ENCODE data around the gene COL6A5. TPM values are rescaled to one million over a fixed set of nuclear protein-coding genes. Genes with fewer than 3 reads are reported as not detected.

Gene COL6A5
- total RNA-seq, 1 experiment from 2014 or later, result not detected

DNA sequence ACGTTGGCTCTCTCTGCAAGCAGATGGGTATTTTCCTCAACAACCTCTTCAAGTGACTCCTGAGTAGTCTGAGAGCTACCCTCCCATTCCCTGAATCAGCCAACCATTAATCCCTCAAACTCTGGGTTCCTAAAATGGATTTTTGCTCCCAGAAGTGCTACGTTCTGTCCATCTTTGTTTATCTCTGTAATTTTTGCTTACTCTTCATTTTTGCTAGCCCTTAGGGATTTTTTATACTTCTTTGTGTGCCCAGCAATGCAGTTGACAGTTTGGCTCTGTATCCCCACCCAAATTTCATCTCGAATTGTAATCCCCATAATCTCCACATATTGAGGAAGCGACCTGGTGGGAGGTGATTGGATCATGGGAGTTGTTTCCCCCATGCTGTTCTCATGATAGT, 35.4 kb upstream of the COL6A5 start:
- no peak for TF ChIP-seq EZH2 (IDR thresholded peaks at IDR 0.05; ENCODE audit: low read depth)
- TF ChIP-seq, protein P1, sequence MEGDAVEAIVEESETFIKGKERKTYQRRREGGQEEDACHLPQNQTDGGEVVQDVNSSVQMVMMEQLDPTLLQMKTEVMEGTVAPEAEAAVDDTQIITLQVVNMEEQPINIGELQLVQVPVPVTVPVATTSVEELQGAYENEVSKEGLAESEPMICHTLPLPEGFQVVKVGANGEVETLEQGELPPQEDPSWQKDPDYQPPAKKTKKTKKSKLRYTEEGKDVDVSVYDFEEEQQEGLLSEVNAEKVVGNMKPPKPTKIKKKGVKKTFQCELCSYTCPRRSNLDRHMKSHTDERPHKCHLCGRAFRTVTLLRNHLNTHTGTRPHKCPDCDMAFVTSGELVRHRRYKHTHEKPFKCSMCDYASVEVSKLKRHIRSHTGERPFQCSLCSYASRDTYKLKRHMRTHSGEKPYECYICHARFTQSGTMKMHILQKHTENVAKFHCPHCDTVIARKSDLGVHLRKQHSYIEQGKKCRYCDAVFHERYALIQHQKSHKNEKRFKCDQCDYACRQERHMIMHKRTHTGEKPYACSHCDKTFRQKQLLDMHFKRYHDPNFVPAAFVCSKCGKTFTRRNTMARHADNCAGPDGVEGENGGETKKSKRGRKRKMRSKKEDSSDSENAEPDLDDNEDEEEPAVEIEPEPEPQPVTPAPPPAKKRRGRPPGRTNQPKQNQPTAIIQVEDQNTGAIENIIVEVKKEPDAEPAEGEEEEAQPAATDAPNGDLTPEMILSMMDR (conservative IDR thresholded peaks at IDR 0.05), result no peak
- H2AFZ ChIP-seq, result no peak overlapping the region
- H3K9me2 ChIP-seq (ENCODE audit: insufficient read depth), result no peaks in the 10 kb centered on the region
- no peaks in the 10 kb centered on the region for H3K9me3 ChIP-seq (ENCODE audit: insufficient read depth, low read depth)
- H3F3A ChIP-seq (ENCODE audit: insufficient read depth, low read depth), result no peaks in the 10 kb centered on the region
- no peaks in the 10 kb centered on the region for H3K36me3 ChIP-seq (ENCODE audit: low read depth)
- no peaks in the 10 kb centered on the region for H3K4me1 ChIP-seq (replicated peaks; ENCODE audit: insufficient read depth)
- no peaks in the 10 kb centered on the region for H3K79me2 ChIP-seq (ENCODE audit: low read depth)
- H3K4me3 ChIP-seq, result no peak overlapping the region
- H3K27me3 ChIP-seq (ENCODE audit: insufficient read depth, low read depth), result peaks cover 10% of the 10 kb centered on the region; the same call in 1 of the 2 replicates
- intact Hi-C loops (cut with micrococcal nuclease; ENCODE audit: unreplicated experiment), result no loop called here
- no peak overlapping the region for H3K27ac ChIP-seq
- POLR2A ChIA-PET (ENCODE audit: unreplicated experiment), result no interaction called here
- CTCF ChIA-PET, result no interaction called here
- H4K20me1 ChIP-seq (ENCODE audit: insufficient read depth), result no peaks in the 10 kb centered on the region
- no peak for DNase-seq
- BruUV-seq (replicated peaks), result no TSS peak
- no peak overlapping the region for H3K4me2 ChIP-seq

DNA sequence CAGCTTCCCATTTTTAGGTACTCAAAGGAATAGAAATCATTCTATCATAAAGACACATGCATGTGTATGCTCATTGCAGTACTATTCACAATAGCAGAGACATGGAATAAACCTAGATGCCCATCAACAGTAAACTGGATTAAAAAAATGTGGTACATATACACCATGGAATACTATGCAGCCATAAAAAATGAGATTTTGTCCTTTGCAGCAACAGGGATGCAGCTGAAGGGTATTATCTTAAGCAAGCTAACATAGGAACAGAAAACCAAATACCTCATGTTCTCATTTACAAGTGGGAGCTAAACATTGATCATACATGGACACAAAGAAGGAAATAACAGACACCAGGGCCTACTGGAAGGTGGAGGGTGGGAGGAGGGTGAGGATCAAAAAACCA, 33.1 kb upstream of the COL6A5 start:
- no peaks in the 10 kb centered on the region for H3K79me2 ChIP-seq (ENCODE audit: low read depth)
- no peaks in the 10 kb centered on the region for H4K20me1 ChIP-seq (ENCODE audit: insufficient read depth)
- H2AFZ ChIP-seq, result no peak overlapping the region
- TF ChIP-seq EZH2 (IDR thresholded peaks at IDR 0.05; ENCODE audit: low read depth), result no peak
- TF ChIP-seq, protein P1 (conservative IDR thresholded peaks at IDR 0.05), result no peak
- no peak overlapping the region for H3K4me2 ChIP-seq
- H3K9me3 ChIP-seq (ENCODE audit: insufficient read depth, low read depth), result no peaks in the 10 kb centered on the region
- no peaks in the 10 kb centered on the region for H3K9me2 ChIP-seq (ENCODE audit: insufficient read depth)
- ChIA-PET CTCF (no interaction called here), POLR2A (ENCODE audit: unreplicated experiment) (no interaction called here)
- H3K27ac ChIP-seq, result no peak overlapping the region
- no peak for DNase-seq
- no peaks in the 10 kb centered on the region for H3F3A ChIP-seq (ENCODE audit: insufficient read depth, low read depth)
- no peak overlapping the region for H3K4me3 ChIP-seq
- no peaks in the 10 kb centered on the region for H3K4me1 ChIP-seq (replicated peaks; ENCODE audit: insufficient read depth)
- intact Hi-C loops (cut with micrococcal nuclease; ENCODE audit: unreplicated experiment), result no loop called here
- no TSS peak for BruUV-seq (replicated peaks)
- H3K36me3 ChIP-seq (ENCODE audit: low read depth), result no peaks in the 10 kb centered on the region
- H3K27me3 ChIP-seq (ENCODE audit: insufficient read depth, low read depth), result peaks cover 10% of the 10 kb centered on the region; the same call in 1 of the 2 replicates

DNA sequence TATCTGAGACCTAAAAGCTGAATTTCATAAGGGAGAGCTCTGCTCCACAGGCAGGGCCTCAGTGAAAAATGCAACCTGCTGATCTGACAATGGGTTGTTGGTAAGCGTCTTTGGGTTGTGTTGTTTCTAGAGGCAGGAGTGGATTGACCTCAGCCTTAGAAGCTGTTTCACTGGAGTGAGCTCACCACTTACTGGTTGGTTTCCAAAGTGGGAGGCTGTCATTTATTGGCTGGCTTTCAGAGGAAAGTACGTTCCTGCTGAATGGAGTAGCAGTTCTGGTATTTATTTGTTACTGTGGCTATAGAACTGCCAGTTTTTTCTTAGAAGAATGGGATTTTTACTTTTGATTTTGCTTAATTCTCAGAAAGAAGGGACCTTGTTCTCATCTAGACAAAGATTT, 29.3 kb upstream of the COL6A5 start:
- ChIA-PET CTCF (no interaction called here), POLR2A (ENCODE audit: unreplicated experiment) (no interaction called here)
- Histone ChIP-seq H3K4me1 (replicated peaks; ENCODE audit: insufficient read depth) (no peaks in the 10 kb centered on the region), H3K79me2 (ENCODE audit: low read depth) (no peaks in the 10 kb centered on the region), H4K20me1 (ENCODE audit: insufficient read depth) (no peaks in the 10 kb centered on the region), H3K9me3 (ENCODE audit: insufficient read depth, low read depth) (no peaks in the 10 kb centered on the region), H3K4me3 (no peak overlapping the region), H3K27me3 (ENCODE audit: insufficient read depth, low read depth) (peaks cover 27% of the 10 kb centered on the region), H2AFZ (no peak overlapping the region), H3K36me3 (ENCODE audit: low read depth) (no peaks in the 10 kb centered on the region), H3F3A (ENCODE audit: insufficient read depth, low read depth) (no peaks in the 10 kb centered on the region), H3K27ac (no peak overlapping the region), H3K4me2 (no peak overlapping the region), H3K9me2 (ENCODE audit: insufficient read depth) (no peaks in the 10 kb centered on the region)
- no peak for DNase-seq
- BruUV-seq (replicated peaks), result no TSS peak
- intact Hi-C loops (cut with micrococcal nuclease; ENCODE audit: unreplicated experiment), result no loop called here
- no peak for TF ChIP-seq EZH2 (IDR thresholded peaks at IDR 0.05; ENCODE audit: low read depth)
- TF ChIP-seq, protein P1 (conservative IDR thresholded peaks at IDR 0.05), result no peak

Data from PC-9 (cell line).